Testis (tissue), 3 donors: Measurements from ENCODE around the gene CPSF4L. TPM values are rescaled to one million over a fixed set of nuclear protein-coding genes. Genes with fewer than 3 reads are reported as not detected.
A peak's percentile ranks its signal among the peaks of the same experiment; 100 is the strongest.

Source experiments
- DNase-seq: peaks from one replicate; pipeline ENCODE4 v3.0.0-alpha.2; 2019
- H3K27ac ChIP-seq, 2 donors: fragments of 200-600 bp; sonication (generic); one replicate each; pipeline ENCODE4 v1.5.1; 2019
- H3K27me3 ChIP-seq: fragments of 200-600 bp; sonication (generic); one replicate; pipeline ENCODE4 v1.5.1; 2019
- H3K36me3 ChIP-seq: fragments of 200-600 bp; sonication (generic); one replicate; pipeline ENCODE4 v1.5.1; 2017; ENCODE audit warnings: low read depth; ENCODE audit errors: missing control alignments
- H3K4me1 ChIP-seq: fragments of 200-600 bp; sonication (generic); one replicate; pipeline ENCODE4 v1.5.1; 2019
- H3K4me3 ChIP-seq, 2 donors: fragments of 200-600 bp; sonication (generic); one replicate each; pipeline ENCODE4 v1.5.1; 2017 to 2019
- H3K9me3 ChIP-seq: fragments of 200-600 bp; sonication (generic); one replicate; pipeline ENCODE4 v1.5.1; 2017
- CTCF ChIP-seq, 3 experiments: fragments of 450-650 bp in 2 of 3; fragments of 200-600 bp in 1 of 3; sonication (generic) in 1 of 3; IDR thresholded peaks; one replicate each; pipeline ENCODE4 v1.5.1; 2016 to 2019; ENCODE audit warnings: antibody characterized with exemption in 3 of 3, mild to moderate bottlenecking in 2 of 3, moderate library complexity in 1 of 3
- POLR2A ChIP-seq: fragments of 450-650 bp; IDR thresholded peaks from one replicate; pipeline ENCODE4 v1.6.1; 2017; ENCODE audit warnings: antibody characterized with exemption, mild to moderate bottlenecking, moderate library complexity
- WGBS, 2 donors: methylation state at CpG; one replicate each; pipeline ENCODE4 v1.1.5; 2018; 5-methylcytosine and 5-hydroxymethylcytosine counted together
- intact Hi-C: fragments of 100-400 bp; cut with DNase I; formaldehyde crosslinking; loops from one replicate; pipeline ENCODE4 v1.15.1; 2023; ENCODE audit warnings: low total_unique reads
- polyA plus RNA-seq: library from polyadenylated mRNA; stranded (reverse); fragments of 350-450 nt; fragmentation: Illumina TruSeq; extraction: RNeasy Lipid Tissue Mini Kit (QIAGEN cat#74804); gene quantifications from one replicate; pipeline ENCODE4 v1.2.3, GENCODE V29; 2014; ENCODE audit warnings: low read depth, low replicate concordance; ENCODE audit not compliant: insufficient read depth
- total RNA-seq, 2 donors: library from RNA; depleted of rRNA; stranded (reverse); fragments of >200 nt; gene quantifications; one replicate each; pipeline ENCODE4 v1.2.3, GENCODE V29; 2016

CPSF4L gene
- total and polyA plus RNA-seq, 3 donors from 2014 or later = 0.79 to 0.94 TPM; not detected in 1

- 10 to 13% methylated on average over 8 of the region's 8 CpGs for WGBS, 2 donors
- Histone ChIP-seq H3K4me3 (no peak overlapping the region), H3K27me3 (no peaks in the 10 kb centered on the region), H3K9me3 (no peaks in the 10 kb centered on the region), H3K4me1 (peaks cover 3% of the 10 kb centered on the region), H3K36me3 (no peaks in the 10 kb centered on the region), H3K27ac (no peak overlapping the region)
- TF ChIP-seq POLR2A (no peak), CTCF (IDR thresholded peaks at IDR 0.05) (peak; percentile 95)
- DNase-seq = peak; percentile 58
- intact Hi-C loops = loop anchor here (5.0 kb wide), 1 partner anchor 112 kb away; no protein-coding TSS in a partner anchor
Measured at GRCh38 chr17:73255671-73256181, 6.0 kb downstream of the CPSF4L start.

GRCh38 chr17:73251871-73252270, 9.8 kb downstream of the CPSF4L start:
- intact Hi-C loops = no loop called here

GRCh38 chr17:73250851-73251640, 10.6 kb downstream of the CPSF4L start:
- 73 to 74% methylated on average over 9 to 10 of the region's 10 CpGs for WGBS, 2 donors
- no peak overlapping the region for H3K27ac ChIP-seq
- H3K27me3 ChIP-seq = no peaks in the 10 kb centered on the region
- no peaks in the 10 kb centered on the region for H3K9me3 ChIP-seq
- no peaks in the 10 kb centered on the region for H3K4me1 ChIP-seq
- no peaks in the 10 kb centered on the region for H3K36me3 ChIP-seq
- TF ChIP-seq POLR2A (no peak), CTCF (IDR thresholded peaks at IDR 0.05) (no peak)
- no peak overlapping the region for H3K4me3 ChIP-seq
- DNase-seq = peak; percentile 9
- intact Hi-C loops = no loop called here

More at GRCh38 chr17:73251871-73252270, 9.8 kb downstream of the CPSF4L start:
- H3K36me3 ChIP-seq = no peaks in the 10 kb centered on the region
- H3K27ac ChIP-seq = no peak overlapping the region
- no peaks in the 10 kb centered on the region for H3K4me1 ChIP-seq
- H3K4me3 ChIP-seq = no peak overlapping the region
- H3K9me3 ChIP-seq = no peaks in the 10 kb centered on the region
- 86 to 91% methylated on average over 8 of the region's 8 CpGs for WGBS, 2 donors
- TF ChIP-seq POLR2A (no peak), CTCF (IDR thresholded peaks at IDR 0.05) (no peak)
- no peak for DNase-seq
- H3K27me3 ChIP-seq = no peaks in the 10 kb centered on the region

GRCh38 chr17:73249700-73250099, 12.0 kb downstream of the CPSF4L start:
- Histone ChIP-seq H3K4me3 (no peak overlapping the region), H3K9me3 (no peaks in the 10 kb centered on the region), H3K36me3 (no peaks in the 10 kb centered on the region), H3K27ac (no peak overlapping the region), H3K27me3 (no peaks in the 10 kb centered on the region), H3K4me1 (no peaks in the 10 kb centered on the region)
- WGBS, 2 donors = 83 to 88% methylated on average over 8 of the region's 8 CpGs
- TF ChIP-seq CTCF (IDR thresholded peaks at IDR 0.05) = no peak
- TF ChIP-seq POLR2A = no peak
- intact Hi-C loops = no loop called here
- DNase-seq = no peak
